Vagina (tissue), 2 donors: ENCODE measurements around the gene CXCL10.
"Not testable (repeated sequence)": the region's sequence is repeated elsewhere in the genome, so short reads cannot be mapped to it uniquely, and the experiment has no call there.

Experiments
- POLR2A ChIP-seq, 2 donors: fragments of 450-650 bp; IDR thresholded peaks; one replicate each; pipeline ENCODE4 v1.6.1; 2017; ENCODE audit warnings: antibody characterized with exemption in 2 of 2, mild to moderate bottlenecking in 2 of 2, moderate library complexity in 2 of 2
- TF ChIP-seq, protein P1 (sequence below), 3 experiments: fragments of 450-650 bp in 2 of 3; fragments of 200-600 bp in 1 of 3; sonication (generic) in 1 of 3; IDR thresholded peaks; one replicate each; pipeline ENCODE4 v1.5.1; 2017 to 2019; ENCODE audit warnings: antibody characterized with exemption in 3 of 3, mild to moderate bottlenecking in 2 of 3, moderate library complexity in 2 of 3

DNA sequence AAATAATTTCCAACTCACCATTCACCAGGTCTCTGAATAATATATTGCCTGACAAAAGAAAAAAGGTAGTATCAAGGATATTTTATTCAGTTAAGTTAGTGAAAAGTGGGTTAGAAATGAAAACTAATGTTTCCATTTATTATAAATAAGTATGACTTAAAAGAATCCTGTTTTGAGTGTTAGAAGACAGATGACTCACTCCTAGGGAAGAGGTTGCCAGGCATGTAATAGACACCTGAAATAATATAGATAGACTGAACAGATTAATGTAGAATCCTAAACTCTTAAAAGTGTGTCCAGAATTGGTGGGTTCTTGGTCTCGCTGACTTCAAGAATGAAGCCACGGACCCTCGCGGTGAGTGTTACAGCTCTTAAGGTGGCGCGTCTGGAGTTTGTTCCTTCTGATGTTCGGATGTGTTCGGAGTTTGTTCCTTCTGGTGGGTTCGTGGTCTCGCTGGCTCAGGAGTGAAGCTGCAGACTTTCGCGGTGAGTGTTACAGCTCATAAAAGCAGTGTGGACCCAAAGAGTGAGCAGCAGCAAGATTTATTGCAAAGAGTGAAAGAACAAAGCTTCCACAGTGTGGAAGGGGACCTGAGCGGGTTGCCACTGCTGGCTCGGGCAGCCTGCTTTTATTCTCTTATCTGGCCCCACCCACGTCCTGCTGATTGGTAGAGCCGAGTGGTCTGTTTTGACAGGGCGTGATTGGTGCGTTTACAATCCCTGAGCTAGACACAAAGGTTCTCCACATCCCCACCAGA lies 19.1 kb upstream of the CXCL10 start:
- TF ChIP-seq, protein P1, sequence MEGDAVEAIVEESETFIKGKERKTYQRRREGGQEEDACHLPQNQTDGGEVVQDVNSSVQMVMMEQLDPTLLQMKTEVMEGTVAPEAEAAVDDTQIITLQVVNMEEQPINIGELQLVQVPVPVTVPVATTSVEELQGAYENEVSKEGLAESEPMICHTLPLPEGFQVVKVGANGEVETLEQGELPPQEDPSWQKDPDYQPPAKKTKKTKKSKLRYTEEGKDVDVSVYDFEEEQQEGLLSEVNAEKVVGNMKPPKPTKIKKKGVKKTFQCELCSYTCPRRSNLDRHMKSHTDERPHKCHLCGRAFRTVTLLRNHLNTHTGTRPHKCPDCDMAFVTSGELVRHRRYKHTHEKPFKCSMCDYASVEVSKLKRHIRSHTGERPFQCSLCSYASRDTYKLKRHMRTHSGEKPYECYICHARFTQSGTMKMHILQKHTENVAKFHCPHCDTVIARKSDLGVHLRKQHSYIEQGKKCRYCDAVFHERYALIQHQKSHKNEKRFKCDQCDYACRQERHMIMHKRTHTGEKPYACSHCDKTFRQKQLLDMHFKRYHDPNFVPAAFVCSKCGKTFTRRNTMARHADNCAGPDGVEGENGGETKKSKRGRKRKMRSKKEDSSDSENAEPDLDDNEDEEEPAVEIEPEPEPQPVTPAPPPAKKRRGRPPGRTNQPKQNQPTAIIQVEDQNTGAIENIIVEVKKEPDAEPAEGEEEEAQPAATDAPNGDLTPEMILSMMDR (IDR thresholded peaks at IDR 0.05): not testable (repeated sequence)
- not testable (repeated sequence) for TF ChIP-seq POLR2A (IDR thresholded peaks at IDR 0.05)
